Measurements from ENCODE around the gene VCL.

Gene VCL

DNA sequence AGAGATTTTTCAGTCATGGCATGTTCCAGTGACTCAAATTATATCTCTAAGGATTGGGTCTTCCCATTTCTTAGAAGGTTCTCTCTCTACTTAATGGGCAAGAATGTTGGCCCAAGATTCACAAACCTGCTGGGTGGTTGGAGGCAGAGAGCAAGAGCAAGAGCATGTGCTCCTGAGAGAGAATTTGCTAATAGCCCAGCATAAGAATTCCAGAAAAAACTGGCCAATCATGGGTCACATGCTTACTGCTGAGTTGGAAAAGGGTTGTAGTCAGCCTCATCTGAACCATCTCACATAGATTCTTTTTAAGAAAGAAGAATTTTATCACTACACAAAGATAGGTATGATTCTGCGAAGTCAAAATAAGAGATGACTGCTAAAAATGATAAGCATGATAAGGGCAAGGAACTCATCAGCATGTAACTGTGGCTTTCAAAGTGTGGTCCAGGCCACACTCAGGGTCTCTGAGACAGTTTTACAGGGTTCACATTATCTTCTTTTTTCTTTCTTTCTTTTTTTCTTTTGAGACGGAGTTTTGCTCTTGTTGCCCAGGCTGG, 8.2 kb upstream of the VCL start:
- DNase-seq (ENCODE audit: low spot score): no peak
- H3K27ac ChIP-seq: no peak overlapping the region
- H3K4me3 ChIP-seq: no peak overlapping the region
- TF ChIP-seq, protein P1, sequence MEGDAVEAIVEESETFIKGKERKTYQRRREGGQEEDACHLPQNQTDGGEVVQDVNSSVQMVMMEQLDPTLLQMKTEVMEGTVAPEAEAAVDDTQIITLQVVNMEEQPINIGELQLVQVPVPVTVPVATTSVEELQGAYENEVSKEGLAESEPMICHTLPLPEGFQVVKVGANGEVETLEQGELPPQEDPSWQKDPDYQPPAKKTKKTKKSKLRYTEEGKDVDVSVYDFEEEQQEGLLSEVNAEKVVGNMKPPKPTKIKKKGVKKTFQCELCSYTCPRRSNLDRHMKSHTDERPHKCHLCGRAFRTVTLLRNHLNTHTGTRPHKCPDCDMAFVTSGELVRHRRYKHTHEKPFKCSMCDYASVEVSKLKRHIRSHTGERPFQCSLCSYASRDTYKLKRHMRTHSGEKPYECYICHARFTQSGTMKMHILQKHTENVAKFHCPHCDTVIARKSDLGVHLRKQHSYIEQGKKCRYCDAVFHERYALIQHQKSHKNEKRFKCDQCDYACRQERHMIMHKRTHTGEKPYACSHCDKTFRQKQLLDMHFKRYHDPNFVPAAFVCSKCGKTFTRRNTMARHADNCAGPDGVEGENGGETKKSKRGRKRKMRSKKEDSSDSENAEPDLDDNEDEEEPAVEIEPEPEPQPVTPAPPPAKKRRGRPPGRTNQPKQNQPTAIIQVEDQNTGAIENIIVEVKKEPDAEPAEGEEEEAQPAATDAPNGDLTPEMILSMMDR (IDR thresholded peaks at IDR 0.05): no peak

DNA sequence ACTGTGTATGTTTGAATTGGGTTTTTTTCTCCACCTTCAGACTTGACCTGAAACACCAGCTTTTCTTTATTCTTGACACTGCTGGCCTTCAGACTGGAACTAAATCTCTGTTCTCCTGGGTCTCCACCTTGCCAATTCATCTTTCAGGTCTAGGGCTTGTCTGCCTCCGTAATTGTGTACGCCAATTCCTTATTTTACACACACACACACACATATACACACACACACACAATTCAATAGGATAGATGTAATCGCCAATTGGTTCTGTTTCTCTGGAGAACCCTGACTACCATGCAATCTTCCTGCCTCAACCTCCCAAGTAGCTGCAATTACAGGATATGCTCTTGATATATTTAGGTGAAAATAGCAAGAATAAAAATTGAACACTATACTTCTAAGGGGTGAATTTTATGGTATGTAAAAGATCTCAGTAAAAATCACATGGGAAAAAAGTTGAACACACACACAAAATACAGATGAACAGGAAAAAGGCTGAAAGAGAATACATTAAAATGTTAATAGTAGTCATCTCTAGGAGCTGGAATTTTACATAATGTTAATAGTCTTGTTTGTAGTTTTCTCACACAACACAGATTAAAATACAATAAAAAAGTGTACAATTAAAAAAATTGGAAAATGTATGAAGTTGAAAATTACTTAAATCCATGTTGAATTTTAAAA, 6.6 kb upstream of the VCL start:
- no peak for DNase-seq (ENCODE audit: low spot score)
- TF ChIP-seq, protein P1 (IDR thresholded peaks at IDR 0.05): no peak
- no peak overlapping the region for H3K4me3 ChIP-seq
- no peak overlapping the region for H3K27ac ChIP-seq

DNA sequence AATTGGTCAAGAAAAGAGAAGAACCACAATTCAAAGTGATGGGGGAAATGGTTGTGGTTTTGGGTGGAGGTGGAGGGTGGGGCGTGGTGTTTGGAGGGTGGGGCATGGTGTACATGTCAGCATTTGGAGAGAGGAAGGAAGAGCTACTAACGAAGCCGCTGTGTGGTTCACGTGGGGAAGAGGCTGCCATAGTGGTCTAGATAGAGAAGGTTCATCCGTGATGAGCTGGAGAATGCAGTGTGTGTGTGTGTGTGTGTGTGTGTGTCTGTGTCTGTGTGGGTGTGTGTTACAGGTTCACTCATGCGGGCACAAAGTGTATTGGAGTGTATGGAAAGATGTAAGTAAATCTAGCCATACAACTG, 6.1 kb upstream of the VCL start:
- Histone ChIP-seq H3K27ac (peak overlapping the region in 1 of 2 donors; percentile 16), H3K4me3 (no peak overlapping the region)
- TF ChIP-seq, protein P1 (IDR thresholded peaks at IDR 0.05): no peak
- DNase-seq (ENCODE audit: low spot score): no peak

DNA sequence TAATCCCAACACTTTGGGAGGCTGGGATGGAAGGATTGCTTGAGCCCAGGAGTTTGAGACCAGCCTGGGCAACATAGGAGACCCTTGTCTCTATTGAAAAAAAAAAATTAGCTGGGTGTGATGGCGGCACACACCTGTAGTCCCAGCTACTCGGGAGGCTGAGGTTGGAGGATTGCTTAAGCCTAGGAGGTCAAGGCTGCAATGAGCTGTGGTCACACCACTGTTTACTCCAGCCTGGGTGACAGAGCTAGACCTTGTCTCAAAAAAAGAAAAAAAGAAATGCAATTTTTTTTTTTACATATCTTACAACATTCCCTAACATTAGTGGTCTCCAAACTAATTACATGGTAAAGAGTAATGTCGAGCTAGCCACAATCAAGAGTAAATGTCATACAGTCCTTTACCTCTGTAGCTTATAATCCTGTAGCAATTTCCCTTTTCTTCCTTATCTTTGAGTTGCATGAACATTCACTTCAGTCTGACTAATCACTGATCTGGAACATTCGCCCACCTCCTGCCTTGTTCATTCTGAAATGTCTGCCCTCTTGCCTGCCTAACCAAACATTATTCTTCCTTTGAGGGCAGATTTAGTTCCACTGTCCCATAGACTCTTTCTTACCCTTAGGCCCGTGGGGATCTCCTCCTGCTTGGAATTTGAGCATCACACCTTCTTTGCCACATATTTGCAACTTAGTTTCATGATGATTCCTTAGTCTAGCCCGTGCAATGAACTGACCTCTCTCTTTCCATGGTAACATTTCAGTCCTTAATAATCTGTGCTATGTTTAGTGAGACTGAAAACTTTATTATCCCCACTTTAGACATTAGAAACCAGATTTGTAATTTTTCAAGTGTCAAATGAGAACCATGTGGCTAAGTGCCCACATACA, 4.8 kb upstream of the VCL start:
- DNase-seq (ENCODE audit: low spot score): no peak
- no peak overlapping the region for H3K27ac ChIP-seq
- H3K4me3 ChIP-seq: no peak overlapping the region
- TF ChIP-seq, protein P1 (IDR thresholded peaks at IDR 0.05): no peak

DNA sequence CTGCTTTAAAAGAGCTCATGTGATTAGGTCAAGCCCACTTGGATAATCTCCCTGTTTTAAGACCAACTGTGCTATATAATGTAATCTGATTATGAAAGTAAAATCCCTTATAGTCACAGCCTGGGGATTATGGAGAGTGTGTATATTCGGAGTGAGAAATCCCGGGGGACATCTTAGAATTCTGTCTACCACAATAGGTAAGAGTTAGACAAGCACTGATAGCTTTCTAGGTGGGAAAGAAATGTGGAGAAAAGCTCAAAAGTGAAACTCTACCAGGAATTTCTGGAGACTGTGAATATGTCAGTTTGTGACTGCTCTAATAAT, 2.9 kb upstream of the VCL start:
- Histone ChIP-seq H3K27ac (no peak overlapping the region), H3K4me3 (no peak overlapping the region)
- TF ChIP-seq, protein P1 (IDR thresholded peaks at IDR 0.05): no peak

DNA sequence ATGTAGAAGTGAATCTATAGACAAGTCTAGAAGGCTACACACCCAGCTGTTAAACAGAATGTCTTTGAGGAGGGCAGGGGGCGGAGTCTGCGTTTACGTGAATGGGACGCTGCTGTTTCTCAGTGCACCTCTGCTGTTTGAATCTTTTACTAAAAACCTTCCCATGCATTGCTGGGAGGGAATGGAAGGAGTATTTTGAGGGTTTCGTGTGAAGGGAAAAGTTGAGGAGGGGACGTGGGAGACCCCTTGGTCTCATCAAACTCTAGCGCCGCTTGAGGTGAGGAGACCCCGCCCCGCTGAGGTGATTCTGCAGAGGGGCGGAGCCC, 492 bp upstream of the VCL start:
- H3K4me3 ChIP-seq: peak overlapping the region; percentile 96
- DNase-seq (ENCODE audit: low spot score): no peak
- H3K27ac ChIP-seq: peak overlapping the region; percentile 97 to 99
- TF ChIP-seq, protein P1 (IDR thresholded peaks at IDR 0.05): no peak

More for the DNA sequence above, 2.9 kb upstream of the VCL start:
- no peak for DNase-seq (ENCODE audit: low spot score)

DNA sequence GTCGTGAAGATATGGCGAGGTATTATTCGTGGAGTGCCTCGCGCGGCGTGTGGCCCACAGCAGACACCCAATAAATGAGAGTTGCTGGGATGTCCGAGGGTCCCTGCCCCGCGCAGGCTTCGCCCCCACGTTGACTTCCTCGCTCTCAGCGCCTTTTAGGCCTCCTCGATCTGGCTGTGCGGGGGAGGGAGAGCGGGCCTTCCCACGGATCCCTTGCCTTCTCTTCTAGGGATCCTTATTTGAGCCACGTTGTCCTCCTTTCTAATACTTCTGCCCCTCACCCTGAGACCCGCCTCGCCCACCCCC, 660 bp downstream of the VCL start:
- TF ChIP-seq, protein P1 (IDR thresholded peaks at IDR 0.05): no peak
- no peak for DNase-seq (ENCODE audit: low spot score)

More for the DNA sequence above, 660 bp downstream of the VCL start:
- Histone ChIP-seq H3K4me3 (peak overlapping the region; percentile 96), H3K27ac (peak overlapping the region; percentile 97 to 99)

Data from coronary artery (tissue), 2 donors.